HepG2 (cell line): ENCODE measurements around the gene TRIM5. TPM values are rescaled to one million over a fixed set of nuclear protein-coding genes. Genes with fewer than 3 reads are reported as not detected.
A peak's percentile ranks its signal among the peaks of the same experiment; 100 is the strongest.

Source experiments
- ATAC-seq: fragments of 200-7000 bp; cut with Tn5 transposase; 3 replicates; pipeline ENCODE4 v1.9.1; 2020; ENCODE audit warnings: mild to moderate bottlenecking, moderate library complexity
- BruUV-seq: library from RNA; stranded (reverse); fragments of 400-500 nt; replicated peaks from 2 replicates; lab custom pipeline; 2021; lab: Mats Ljungman, UMichigan
- CTCF ChIA-PET: fragments of 300-600 bp; formaldehyde crosslinking; extraction: SDS; loops from one replicate; lab custom pipeline; 2021; ENCODE audit warnings: low total read pairs, inconsistent platforms, low intra/inter-chr PET ratio; lab: Yijun Ruan, JAX
- POLR2A ChIA-PET: fragments of 350-600 bp; sonication (Branson Sonifier 250); formaldehyde crosslinking; loops from one replicate; lab custom pipeline; 2020; ENCODE audit warnings: antibody characterized with exemption, inconsistent platforms; lab: Yijun Ruan, JAX
- DNase-seq: peaks from one replicate; pipeline ENCODE4 v3.0.0-alpha.2; 2015; ENCODE audit warnings: low spot score
- FAIRE-seq: peaks from 3 replicates; lab custom pipeline; 2011; peaks lifted over from hg19 to GRCh38; lab: Jason Lieb, UNC
- H2AFZ ChIP-seq: one replicate; pipeline ENCODE4 v1.6.1; 2011; ENCODE audit warnings: low read length, inconsistent platforms
- H3K27ac ChIP-seq: fragments of 300-600 bp; 3 replicates; pipeline ENCODE4 v1.8.0; 2011; ENCODE audit warnings: mixed run types, mild to moderate bottlenecking, mixed read lengths, low read length, inconsistent platforms; ENCODE audit not compliant: insufficient read depth; ENCODE audit errors: extremely low read length
- H3K27me3 ChIP-seq, 2 experiments: fragments of 200-600 bp in 1 of 2; 2 replicates in 1 of 2; 3 replicates in 1 of 2; pipeline versions ENCODE4 v1.6.0 to v1.8.0; 2011; ENCODE audit warnings: low read length in 2 of 2, mild to moderate bottlenecking in 2 of 2, moderate library complexity in 2 of 2, inconsistent platforms in 1 of 2; ENCODE audit not compliant: insufficient read depth in 2 of 2, control insufficient read depth in 1 of 2
- H3K36me3 ChIP-seq, 2 experiments: fragments of 200-600 bp in 1 of 2; replicated peaks in 1 of 2; 2 replicates in 1 of 2; 3 replicates in 1 of 2; pipeline versions ENCODE4 v1.5.1 to v1.8.0; 2011; ENCODE audit warnings: low read length in 2 of 2, inconsistent platforms in 1 of 2; ENCODE audit not compliant: insufficient read depth in 2 of 2, control insufficient read depth in 1 of 2
- H3K4me1 ChIP-seq: 2 replicates; pipeline ENCODE4 v1.5.1; 2012; ENCODE audit warnings: low read length, inconsistent platforms; ENCODE audit not compliant: insufficient read depth
- H3K4me2 ChIP-seq: 2 replicates; pipeline ENCODE4 v1.6.0; 2011; ENCODE audit warnings: low read depth, low read length, inconsistent platforms
- H3K4me3 ChIP-seq, 3 experiments: fragments of 200-600 bp in 1 of 3; sonication (generic), shearing (Covaris generic) in 1 of 3; replicated peaks in 1 of 3; 2 replicates each; pipeline ENCODE4 v1.5.1; 2011 to 2016; ENCODE audit warnings: low read length in 3 of 3, inconsistent platforms in 2 of 3, low read depth in 2 of 3, mild to moderate bottlenecking in 2 of 3, control low read depth in 1 of 3, mixed read lengths in 1 of 3; ENCODE audit not compliant: insufficient read depth in 1 of 3
- H3K79me2 ChIP-seq: one replicate; pipeline ENCODE4 v1.6.1; 2011; ENCODE audit warnings: low read length, inconsistent platforms; ENCODE audit not compliant: insufficient read depth
- H3K9ac ChIP-seq: 2 replicates; pipeline ENCODE4 v1.6.0; 2011; ENCODE audit warnings: mild to moderate bottlenecking, low read depth, low read length, inconsistent platforms; ENCODE audit not compliant: insufficient read depth
- H3K9me3 ChIP-seq: 2 replicates; pipeline ENCODE4 v1.5.1; 2012; ENCODE audit warnings: mild to moderate bottlenecking, low read length
- H4K20me1 ChIP-seq: 2 replicates; pipeline ENCODE4 v1.6.0; 2011; ENCODE audit warnings: inconsistent platforms, mild to moderate bottlenecking, low read length, moderate library complexity; ENCODE audit not compliant: insufficient read depth
- ATF7 ChIP-seq, 2 experiments: fragments of 450-650 bp in 1 of 2; sonication (generic) in 1 of 2; formaldehyde crosslinking in 1 of 2; IDR thresholded peaks; 2 replicates each; pipeline versions ENCODE4 v1.4.0 to v1.6.1; 2016 to 2020; ENCODE audit warnings: antibody characterized with exemption in 1 of 2, mild to moderate bottlenecking in 1 of 2, missing genetic modification reagents in 1 of 2
- CC2D1A ChIP-seq: sonication (generic); formaldehyde crosslinking; IDR thresholded peaks from 2 replicates; pipeline ENCODE4 v1.8.1; 2023; ENCODE audit warnings: mild to moderate bottlenecking, missing genetic modification reagents
- CREB1 ChIP-seq, 2 experiments: fragments of 450-650 bp in 1 of 2; IDR thresholded peaks; 2 replicates each; pipeline ENCODE4 v1.6.1; 2016 to 2017; ENCODE audit warnings: control low read depth in 1 of 2, mild to moderate bottlenecking in 1 of 2, missing compliant biosample characterization in 1 of 2, missing genetic modification characterization in 1 of 2
- EHMT2 ChIP-seq: fragments of 200-600 bp; sonication (generic); IDR thresholded peaks from 2 replicates; pipeline ENCODE4 v1.7.0; 2017; ENCODE audit warnings: antibody characterized with exemption, low read depth, low read length, borderline replicate concordance
- FLYWCH1 ChIP-seq: sonication (generic); formaldehyde crosslinking; IDR thresholded peaks from 2 replicates; pipeline ENCODE4 v1.8.1; 2023; ENCODE audit warnings: mild to moderate bottlenecking, missing genetic modification reagents
- HDAC6 ChIP-seq: fragments of 200-600 bp; sonication (generic); IDR thresholded peaks from 2 replicates; pipeline ENCODE4 v1.7.0; 2017; ENCODE audit warnings: mild to moderate bottlenecking, antibody characterized with exemption, low read length, low read depth
- KDM6A ChIP-seq: IDR thresholded peaks from 2 replicates; pipeline ENCODE4 v1.6.1; 2016; ENCODE audit warnings: low read depth
- KLF16 ChIP-seq, 2 experiments: sonication (generic) in 1 of 2; formaldehyde crosslinking in 1 of 2; IDR thresholded peaks; 2 replicates each; pipeline versions ENCODE4 v1.6.1 to v1.8.0; 2016 to 2023; ENCODE audit warnings: missing genetic modification reagents in 2 of 2, missing compliant biosample characterization in 1 of 2
- RCOR2 ChIP-seq: IDR thresholded peaks from 2 replicates; pipeline ENCODE4 v1.6.1; 2016; ENCODE audit warnings: missing biosample characterization, missing genetic modification reagents
- SMYD3 ChIP-seq: sonication (generic); formaldehyde crosslinking; IDR thresholded peaks from 2 replicates; pipeline ENCODE4 v1.8.1; 2023; ENCODE audit warnings: mild to moderate bottlenecking, missing genetic modification reagents
- SOX13 ChIP-seq, 3 experiments: fragments of 450-650 bp in 1 of 3; sonication (generic) in 1 of 3; formaldehyde crosslinking in 1 of 3; IDR thresholded peaks in 2 of 3; conservative IDR thresholded peaks in 1 of 3; 2 replicates each; pipeline versions ENCODE4 v1.5.0 to v1.6.1; 2016 to 2020; ENCODE audit warnings: antibody characterized with exemption in 1 of 3, mild to moderate bottlenecking in 1 of 3, missing compliant biosample characterization in 1 of 3, missing genetic modification reagents in 1 of 3, moderate library complexity in 1 of 3
- ZFP62 ChIP-seq: sonication (generic); formaldehyde crosslinking; IDR thresholded peaks from 2 replicates; pipeline ENCODE4 v1.4.0; 2020; ENCODE audit warnings: missing genetic modification reagents
- ZMAT3 ChIP-seq: sonication (generic); formaldehyde crosslinking; conservative IDR thresholded peaks from 2 replicates; pipeline ENCODE4 v1.7.0; 2021; ENCODE audit warnings: missing genetic modification reagents
- ZMYM2 ChIP-seq: sonication (generic); formaldehyde crosslinking; IDR thresholded peaks from 2 replicates; pipeline ENCODE4 v1.8.0; 2022; ENCODE audit warnings: mild to moderate bottlenecking, missing genetic modification reagents
- ZNF598 ChIP-seq: sonication (generic); formaldehyde crosslinking; IDR thresholded peaks from 2 replicates; pipeline ENCODE4 v1.5.1; 2020; ENCODE audit warnings: mild to moderate bottlenecking, missing genetic modification reagents, borderline replicate concordance
- WGBS: methylation state at CpG from one replicate; pipeline ENCODE4 v1.1.6; 2017; ENCODE audit warnings: low lambda C conversion rate; 5-methylcytosine and 5-hydroxymethylcytosine counted together
- in situ Hi-C: cut with HindIII; loops from 2 replicates; pipeline ENCODE4 v1.10.0; 2017; ENCODE audit warnings: low pct_unique_long_range_greater_than_20kb; ENCODE audit not compliant: extremely low pct_ligation_motif_present
- intact Hi-C: fragments of 100-400 bp; cut with micrococcal nuclease; formaldehyde crosslinking; loops from one replicate; pipeline ENCODE4 v1.10.0; 2022; ENCODE audit not compliant: unreplicated experiment
- polyA plus RNA-seq, 8 experiments: library from polyadenylated mRNA; depleted of rRNA in 3 of 8; stranded (reverse) in 7 of 8; unstranded in 1 of 8; fragments of >200 nt; fragmentation: Illumina TruSeq in 4 of 8; extraction: Trizol in 4 of 8; gene quantifications; 2 replicates each; pipeline versions ENCODE4 v1.2.1 to v1.2.3, GENCODE V29; 2011 to 2016; ENCODE audit warnings: low read depth in 4 of 8, missing spikeins in 1 of 8, mixed read lengths in 1 of 8; ENCODE audit not compliant: insufficient read depth in 1 of 8
- total RNA-seq, 5 experiments: library from RNA; depleted of rRNA; stranded (reverse); fragments of >200 nt; fragmentation: Illumina TruSeq; extraction: Trizol; gene quantifications; 2 replicates each; pipeline ENCODE4 v1.2.3, GENCODE V29; 2016; ENCODE audit warnings: low read depth in 1 of 5
- TF ChIP-seq, protein P1 (sequence below): sonication (generic); formaldehyde crosslinking; IDR thresholded peaks from 2 replicates; pipeline ENCODE4 v1.4.0; 2020; ENCODE audit warnings: missing genetic modification reagents
- TF ChIP-seq, protein P2 (sequence below): sonication (generic); formaldehyde crosslinking; IDR thresholded peaks from 2 replicates; pipeline ENCODE4 v1.8.1; 2023; ENCODE audit warnings: missing genetic modification reagents, inconsistent platforms, borderline replicate concordance
- TF ChIP-seq, protein P3 (sequence below): sonication (generic); formaldehyde crosslinking; IDR thresholded peaks from 2 replicates; pipeline ENCODE4 v1.8.1; 2023; ENCODE audit warnings: mild to moderate bottlenecking, inconsistent platforms, moderate library complexity, missing genetic modification reagents, borderline replicate concordance

TRIM5 gene
- total and polyA plus RNA-seq, 2 of the 13 experiments (the other 11 are each of a cell fraction or from before 2014, with no cell fraction given), result 7.8 to 13.1 TPM

DNA sequence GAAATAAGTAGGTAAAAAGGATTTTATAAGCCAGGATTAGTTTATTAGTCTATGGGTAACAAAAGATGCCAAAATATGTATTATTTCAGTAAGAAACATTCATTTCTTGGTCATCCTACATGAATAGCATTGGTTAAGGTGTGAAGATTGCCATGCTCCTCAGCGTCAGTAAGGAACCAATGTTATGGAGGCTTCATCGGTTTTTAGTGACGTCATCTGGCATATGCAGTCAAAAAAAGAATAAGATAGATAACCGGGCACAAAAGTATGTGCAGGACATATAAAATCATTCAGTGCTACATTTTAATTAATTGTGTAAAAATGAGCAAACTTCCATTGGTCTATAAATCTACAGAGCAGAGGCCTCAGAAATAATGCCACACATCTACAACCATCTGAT lies 29.4 kb downstream of the TRIM5 start (continued):
- TF ChIP-seq SOX13 (IDR thresholded peaks at IDR 0.05) (no peak), SOX13 (CRISPR knock-in tag; conservative IDR thresholded peaks at IDR 0.05 in 1 of 2, IDR thresholded peaks at IDR 0.05 in 1 of 2) (no peak), KLF16 (CRISPR knock-in tag; IDR thresholded peaks at IDR 0.05) (no peak), CREB1 (IDR thresholded peaks at IDR 0.05) (peak; percentile 80), CREB1 (CRISPR knock-in tag; IDR thresholded peaks at IDR 0.05) (no peak), RCOR2 (CRISPR knock-in tag) (no peak), EHMT2 (no peak), ZNF598 (CRISPR knock-in tag) (no peak), FLYWCH1 (CRISPR knock-in tag) (no peak), ATF7 (IDR thresholded peaks at IDR 0.05) (peak; percentile 71), ATF7 (CRISPR knock-in tag; IDR thresholded peaks at IDR 0.05) (no peak)
- TF ChIP-seq, protein P1, sequence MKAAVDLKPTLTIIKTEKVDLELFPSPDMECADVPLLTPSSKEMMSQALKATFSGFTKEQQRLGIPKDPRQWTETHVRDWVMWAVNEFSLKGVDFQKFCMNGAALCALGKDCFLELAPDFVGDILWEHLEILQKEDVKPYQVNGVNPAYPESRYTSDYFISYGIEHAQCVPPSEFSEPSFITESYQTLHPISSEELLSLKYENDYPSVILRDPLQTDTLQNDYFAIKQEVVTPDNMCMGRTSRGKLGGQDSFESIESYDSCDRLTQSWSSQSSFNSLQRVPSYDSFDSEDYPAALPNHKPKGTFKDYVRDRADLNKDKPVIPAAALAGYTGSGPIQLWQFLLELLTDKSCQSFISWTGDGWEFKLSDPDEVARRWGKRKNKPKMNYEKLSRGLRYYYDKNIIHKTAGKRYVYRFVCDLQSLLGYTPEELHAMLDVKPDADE (CRISPR knock-in tag), result no peak

DNA sequence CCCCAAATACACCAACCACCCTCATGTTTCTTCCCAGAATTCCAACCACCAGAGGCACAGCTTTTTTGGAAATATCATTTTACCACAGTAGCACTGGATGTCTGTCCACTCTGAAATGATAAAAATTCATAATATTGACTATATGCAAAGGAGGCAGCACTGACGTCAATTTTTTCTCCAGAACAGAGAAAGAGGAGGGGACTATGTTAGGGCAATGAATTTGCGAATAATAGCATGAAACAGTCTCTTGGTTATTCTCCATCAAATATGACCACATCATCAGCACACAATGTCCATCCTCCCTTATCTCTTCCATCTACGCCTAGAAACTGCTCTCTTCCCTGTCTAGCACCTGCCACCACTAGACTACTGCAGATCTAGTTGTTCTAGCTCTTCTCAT lies 38.7 kb downstream of the TRIM5 start:
- in situ Hi-C loops, result no loop called here

More for the DNA sequence above, 38.7 kb downstream of the TRIM5 start:
- H2AFZ ChIP-seq, result no peak overlapping the region
- no peaks in the 10 kb centered on the region for H3K9me3 ChIP-seq
- H3K4me1 ChIP-seq, result no peaks in the 10 kb centered on the region
- H3K79me2 ChIP-seq, result no peaks in the 10 kb centered on the region
- H3K9ac ChIP-seq, result no peak overlapping the region
- no TSS peak for BruUV-seq
- intact Hi-C loops, result no loop called here
- no peak overlapping the region for H3K4me3 ChIP-seq
- POLR2A ChIA-PET, result no interaction called here
- no peak for FAIRE-seq
- H3K27ac ChIP-seq, result no peak overlapping the region
- DNase-seq, result no peak
- H3K27me3 ChIP-seq, result no peaks in the 10 kb centered on the region
- 49% methylated on average over 3 of the region's 3 CpGs for WGBS
- TF ChIP-seq KDM6A (CRISPR knock-in tag) (no peak), ZMAT3 (no peak), ZMYM2 (CRISPR knock-in tag) (no peak), SMYD3 (CRISPR knock-in tag) (no peak), HDAC6 (no peak), CC2D1A (CRISPR knock-in tag) (no peak), ZFP62 (no peak)
- TF ChIP-seq, protein P2, sequence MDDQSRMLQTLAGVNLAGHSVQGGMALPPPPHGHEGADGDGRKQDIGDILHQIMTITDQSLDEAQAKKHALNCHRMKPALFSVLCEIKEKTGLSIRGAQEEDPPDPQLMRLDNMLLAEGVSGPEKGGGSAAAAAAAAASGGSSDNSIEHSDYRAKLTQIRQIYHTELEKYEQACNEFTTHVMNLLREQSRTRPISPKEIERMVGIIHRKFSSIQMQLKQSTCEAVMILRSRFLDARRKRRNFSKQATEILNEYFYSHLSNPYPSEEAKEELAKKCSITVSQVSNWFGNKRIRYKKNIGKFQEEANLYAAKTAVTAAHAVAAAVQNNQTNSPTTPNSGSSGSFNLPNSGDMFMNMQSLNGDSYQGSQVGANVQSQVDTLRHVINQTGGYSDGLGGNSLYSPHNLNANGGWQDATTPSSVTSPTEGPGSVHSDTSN (CRISPR knock-in tag), result no peak
- TF ChIP-seq, protein P3, sequence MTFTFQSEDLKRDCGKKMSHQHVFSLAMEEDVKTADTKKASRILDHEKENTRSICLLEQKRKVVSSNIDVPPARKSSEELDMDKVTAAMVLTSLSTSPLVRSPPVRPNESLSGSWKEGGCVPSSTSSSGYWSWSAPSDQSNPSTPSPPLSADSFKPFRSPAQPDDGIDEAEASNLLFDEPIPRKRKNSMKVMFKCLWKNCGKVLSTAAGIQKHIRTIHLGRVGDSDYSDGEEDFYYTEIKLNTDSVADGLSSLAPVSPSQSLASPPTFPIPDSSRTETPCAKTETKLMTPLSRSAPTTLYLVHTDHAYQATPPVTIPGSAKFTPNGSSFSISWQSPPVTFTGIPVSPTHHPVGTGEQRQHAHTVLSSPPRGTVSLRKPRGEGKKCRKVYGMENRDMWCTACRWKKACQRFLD (CRISPR knock-in tag), result no peak
- TF ChIP-seq, all 625 proteins: peak for 0
- Histone ChIP-seq H4K20me1 (no peaks in the 10 kb centered on the region), H3K4me2 (no peak overlapping the region), H3K36me3 (no peaks in the 10 kb centered on the region)
- ATAC-seq, result no peak
- CTCF ChIA-PET, result no interaction called here
